ENCODE data around the gene CARMIL1.
"Not testable (repeated sequence)": the region's sequence is repeated elsewhere in the genome, so short reads cannot be mapped to it uniquely, and the experiment has no call there.

CARMIL1 gene

DNA sequence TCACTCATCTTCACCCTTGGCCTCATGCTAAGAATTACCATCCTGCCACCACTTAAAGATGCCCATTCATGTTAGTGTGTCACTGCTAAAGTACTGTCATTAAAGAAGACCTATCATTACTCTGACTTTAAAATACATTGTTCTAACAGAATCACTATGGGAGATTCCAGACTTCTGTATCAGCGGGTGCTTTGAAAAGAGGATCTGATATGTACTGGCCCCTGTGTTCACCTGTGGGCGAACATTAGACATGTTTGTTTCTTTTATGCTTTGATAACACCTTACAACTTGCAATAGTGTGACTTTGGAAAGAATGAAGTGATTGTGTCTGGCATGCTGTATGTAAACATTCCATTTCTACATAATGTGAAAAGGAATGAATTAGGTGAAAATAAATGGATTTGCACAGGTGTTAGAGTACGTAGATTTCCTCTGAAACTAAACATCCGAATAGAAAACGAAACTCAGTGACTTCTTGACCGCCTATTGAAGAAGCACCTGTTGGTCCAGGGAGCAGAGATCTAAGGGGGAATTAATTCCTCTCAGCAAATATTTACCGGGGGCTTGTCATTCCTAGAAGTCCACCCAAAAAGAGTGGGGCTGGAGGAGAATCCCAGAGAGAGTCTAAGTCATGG is 132.3 kb downstream of the CARMIL1 start:
- no peak for DNase-seq (ENCODE audit: low read depth)

DNA sequence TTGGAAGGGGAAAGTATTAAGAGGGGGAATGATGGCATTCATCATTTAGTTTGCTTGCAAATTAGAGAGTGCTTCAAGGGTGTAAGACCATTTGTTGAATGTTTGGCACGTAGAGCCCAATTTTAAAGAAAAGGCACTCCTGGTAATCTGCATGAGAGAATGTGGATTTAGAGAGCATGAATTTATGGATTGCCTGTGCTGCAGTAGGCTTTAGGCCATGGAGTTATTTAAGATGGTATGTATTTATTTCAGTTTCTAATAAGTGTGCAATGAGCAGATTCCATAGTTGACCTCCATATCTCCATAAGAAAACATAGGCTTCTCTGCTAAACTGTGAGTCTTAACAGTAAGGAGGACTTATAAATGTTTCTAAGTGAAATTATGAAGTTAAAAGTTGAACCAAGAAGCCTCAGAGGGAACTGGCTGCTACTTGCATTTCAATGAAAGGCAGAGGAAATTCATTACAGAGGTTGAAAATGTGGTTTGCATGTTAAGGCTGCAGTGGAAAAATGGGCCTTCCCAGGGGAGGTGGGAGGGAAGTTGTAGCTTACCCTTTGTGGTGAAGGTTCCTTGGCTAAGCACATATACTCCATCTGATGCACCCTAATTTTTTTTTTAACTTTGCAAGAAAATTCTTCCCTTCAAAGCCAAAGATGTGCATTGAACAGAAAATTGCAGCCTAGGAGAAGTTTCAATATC is 134.2 kb downstream of the CARMIL1 start:
- DNase-seq (ENCODE audit: low read depth) = no peak

DNA sequence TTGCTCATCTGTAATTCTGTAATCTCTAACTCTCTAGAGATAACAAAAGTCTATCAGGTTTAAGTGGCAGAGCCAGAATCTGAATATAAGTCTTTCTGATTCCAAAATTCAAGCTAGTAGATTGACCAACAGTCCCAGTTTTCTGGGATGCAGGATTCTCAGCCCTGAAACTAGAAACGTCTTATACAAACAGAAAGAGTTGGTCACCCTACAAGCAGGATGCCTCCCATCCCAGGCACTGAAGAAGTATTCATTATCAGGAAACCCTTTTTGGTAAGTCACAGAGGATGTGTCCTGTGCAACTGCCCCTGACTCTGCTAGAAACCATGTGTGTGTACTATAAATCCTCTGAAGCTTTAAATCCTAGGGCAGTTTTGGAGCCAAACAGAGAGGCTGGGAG is 135.0 kb downstream of the CARMIL1 start:
- no peak for DNase-seq (ENCODE audit: low read depth)

DNA sequence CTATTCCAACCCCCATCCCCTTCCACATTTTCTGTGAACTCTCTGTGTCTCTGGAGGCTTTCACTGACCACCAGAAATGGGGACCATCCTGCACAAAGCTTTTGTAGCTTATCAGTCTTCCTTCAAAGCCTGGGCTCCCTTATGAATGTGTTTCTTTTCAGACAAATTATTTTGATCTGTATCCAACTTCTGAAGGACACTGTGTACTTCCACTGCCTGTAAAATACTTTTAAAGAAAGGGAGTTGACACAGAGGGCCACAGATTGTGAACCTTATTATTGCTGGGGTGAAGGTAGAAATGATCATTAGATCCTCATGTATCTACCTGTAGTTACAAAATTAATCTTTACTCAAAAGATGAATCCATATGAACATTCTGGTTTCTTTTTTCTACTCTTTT is 135.6 kb downstream of the CARMIL1 start:
- no peak for DNase-seq (ENCODE audit: low read depth)

DNA sequence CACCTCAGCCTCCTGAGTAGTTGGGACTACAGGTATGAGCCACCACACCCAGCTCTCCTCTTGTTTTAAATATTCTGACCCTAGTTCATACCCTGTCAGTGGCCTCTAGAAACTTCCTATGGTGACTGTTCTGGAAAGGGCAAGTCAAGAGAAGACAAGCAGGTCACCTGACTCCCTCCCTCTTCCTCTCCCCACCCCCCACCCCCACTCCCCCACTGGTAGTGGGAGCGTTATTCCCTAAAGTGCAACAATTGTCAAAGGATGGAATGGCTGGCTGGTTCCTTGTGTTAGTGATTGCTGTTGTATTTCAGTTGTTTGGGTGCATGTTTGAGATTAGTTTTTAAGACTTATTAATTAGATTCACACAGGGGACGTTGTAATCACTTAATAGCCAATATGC is 136.1 kb downstream of the CARMIL1 start:
- DNase-seq (ENCODE audit: low read depth) = no peak

DNA sequence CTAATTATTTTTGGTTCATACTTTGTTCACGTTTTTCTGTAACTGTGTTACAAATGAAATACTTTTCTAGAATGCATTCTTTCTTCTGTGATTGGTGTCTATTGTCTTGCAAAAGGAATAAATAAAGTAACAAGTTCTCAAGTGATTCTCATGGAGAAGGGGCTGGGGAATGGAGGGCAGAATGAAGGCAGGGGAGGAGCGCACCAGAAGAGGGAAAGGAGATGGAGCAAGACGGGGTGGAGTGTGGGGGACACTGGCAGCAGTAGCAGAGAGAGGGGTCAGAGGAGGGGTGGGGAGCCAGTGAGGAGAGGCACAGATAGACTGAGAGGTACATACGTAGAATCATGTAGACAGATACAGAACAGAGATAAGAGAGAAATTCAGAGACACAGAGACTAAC is 136.5 kb downstream of the CARMIL1 start:
- DNase-seq (ENCODE audit: low read depth) = no peak

DNA sequence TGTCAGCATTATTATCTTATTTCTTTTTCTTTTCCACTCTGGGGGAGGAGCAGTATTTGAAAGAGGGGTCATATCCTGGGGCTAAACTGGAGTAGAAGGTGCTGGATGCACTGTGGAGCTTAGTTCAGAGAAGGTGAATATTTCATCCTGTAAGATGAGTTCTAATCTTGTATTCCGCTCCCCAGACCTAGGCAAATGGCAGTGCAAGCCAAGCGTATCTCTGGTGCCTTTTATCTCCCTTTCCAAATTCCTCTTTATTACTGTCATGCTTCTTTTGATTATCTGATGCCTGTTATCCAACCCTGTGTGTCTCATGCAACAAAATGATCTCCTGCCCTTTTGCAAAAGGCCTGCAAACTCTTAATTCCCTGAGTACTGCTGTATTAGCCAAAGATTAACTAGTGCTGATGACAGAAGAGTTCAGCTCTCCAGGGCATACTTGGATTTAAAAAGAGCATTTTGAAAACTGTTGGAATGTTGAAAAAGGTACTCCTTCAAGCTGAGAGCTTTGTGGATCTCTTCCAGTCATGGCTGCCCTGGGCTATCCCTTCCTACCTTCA is 138.0 kb downstream of the CARMIL1 start:
- DNase-seq (ENCODE audit: low read depth) = no peak

DNA sequence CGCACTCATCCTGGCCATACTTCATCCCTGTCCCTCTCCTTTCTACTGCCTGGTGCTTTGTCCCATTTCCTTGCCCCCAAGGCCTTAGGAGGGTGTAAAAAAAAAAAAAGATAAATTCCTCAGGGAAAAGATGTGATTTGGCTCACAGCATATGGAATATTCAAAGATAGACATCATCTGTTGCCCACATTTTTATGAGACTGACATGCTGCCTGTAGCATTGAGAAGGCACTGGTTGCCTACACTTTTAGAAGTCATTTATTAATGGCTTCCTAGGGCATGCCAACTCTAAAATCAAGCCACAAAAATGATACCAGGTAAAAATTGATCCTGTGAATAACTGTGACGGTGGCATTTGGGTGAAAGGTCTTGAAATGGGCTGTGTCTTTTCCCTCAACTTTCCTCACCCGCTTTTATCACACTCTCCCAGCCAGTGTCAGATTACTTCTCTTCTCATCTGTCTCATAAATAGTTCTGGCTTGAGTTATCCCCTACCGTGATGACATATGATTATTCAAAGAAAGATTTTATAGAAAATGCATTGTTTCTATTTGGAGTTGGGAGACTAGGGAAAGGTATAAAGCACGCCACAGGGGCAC is 139.4 kb downstream of the CARMIL1 start:
- no peak for DNase-seq (ENCODE audit: low read depth)

DNA sequence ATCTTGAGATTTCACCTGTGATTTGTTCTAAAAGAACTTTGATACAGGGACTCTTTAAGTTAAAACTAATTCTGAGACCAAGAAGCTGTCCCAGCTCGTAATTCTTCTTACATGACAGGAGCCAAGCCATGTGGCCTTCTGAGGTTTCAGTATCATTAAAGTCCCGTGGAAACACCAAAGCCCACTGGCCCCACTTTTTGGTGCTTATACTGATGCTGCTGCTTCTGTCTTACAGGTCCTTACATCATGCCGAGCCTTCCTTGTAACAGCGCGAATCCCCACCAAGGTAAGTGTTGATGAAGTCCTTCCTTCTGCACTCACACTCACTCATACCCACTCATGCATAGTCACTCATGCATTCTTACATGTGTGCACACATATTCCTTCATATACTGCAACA is 140.7 kb downstream of the CARMIL1 start:
- DNase-seq (ENCODE audit: low read depth) = no peak

DNA sequence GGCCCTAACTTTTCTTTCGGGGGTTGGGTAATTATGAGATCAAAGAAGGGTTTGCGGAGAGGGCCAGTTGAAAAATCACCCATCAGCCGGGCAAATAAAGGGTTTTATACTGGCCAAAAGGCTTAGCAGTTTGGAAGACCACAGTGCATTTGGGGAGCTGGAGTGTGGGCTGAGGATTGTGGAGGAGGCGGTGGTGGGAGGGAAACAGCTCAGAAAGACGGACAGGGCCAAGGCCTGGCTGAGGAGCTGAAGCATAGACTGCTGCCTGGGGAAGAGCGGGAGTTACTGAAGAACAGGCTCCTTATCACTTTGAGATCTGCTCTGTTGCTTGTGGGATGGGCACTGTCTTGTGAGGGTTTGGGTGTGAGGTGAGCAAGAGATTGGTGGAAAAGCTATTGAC is 144.2 kb downstream of the CARMIL1 start:
- DNase-seq (ENCODE audit: low read depth) = no peak

DNA sequence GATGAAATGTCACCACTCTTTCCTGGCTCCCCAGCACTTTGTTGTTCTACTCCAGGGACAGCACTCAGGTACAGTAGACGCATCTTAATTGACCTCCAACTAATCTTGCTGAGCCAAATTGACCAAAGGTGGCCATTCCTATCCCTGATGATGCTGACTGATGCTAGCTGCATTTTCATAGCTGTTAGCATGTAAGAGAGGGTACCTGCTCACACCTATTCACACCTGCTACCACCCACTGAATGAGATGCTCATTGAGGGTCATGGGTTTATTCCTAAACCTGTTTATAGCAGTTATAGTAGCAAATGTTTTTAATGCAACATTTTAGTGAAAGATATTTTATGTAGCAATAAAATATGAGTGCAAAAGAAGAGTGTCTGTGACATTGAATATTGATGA is 145.1 kb downstream of the CARMIL1 start:
- no peak for DNase-seq (ENCODE audit: low read depth)

DNA sequence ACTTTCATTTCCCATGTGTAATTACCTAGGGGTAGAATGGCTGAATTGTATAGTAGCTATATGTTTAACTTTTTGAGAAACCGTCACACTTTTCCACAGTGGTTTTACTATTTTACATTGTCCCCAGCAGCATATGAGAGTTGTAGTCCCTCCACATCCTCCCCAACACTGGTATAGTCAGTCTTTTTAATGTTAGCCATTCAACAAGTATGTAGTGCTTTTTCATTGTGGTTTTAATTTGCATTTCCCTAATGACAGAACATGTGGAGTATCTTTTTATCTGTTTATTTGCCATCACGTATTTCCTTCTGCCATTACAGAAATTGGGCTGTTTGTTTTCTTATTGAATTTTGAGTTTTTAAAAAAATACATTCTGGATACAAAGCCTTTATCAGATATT is 148.4 kb downstream of the CARMIL1 start:
- no peak for DNase-seq (ENCODE audit: low read depth)

DNA sequence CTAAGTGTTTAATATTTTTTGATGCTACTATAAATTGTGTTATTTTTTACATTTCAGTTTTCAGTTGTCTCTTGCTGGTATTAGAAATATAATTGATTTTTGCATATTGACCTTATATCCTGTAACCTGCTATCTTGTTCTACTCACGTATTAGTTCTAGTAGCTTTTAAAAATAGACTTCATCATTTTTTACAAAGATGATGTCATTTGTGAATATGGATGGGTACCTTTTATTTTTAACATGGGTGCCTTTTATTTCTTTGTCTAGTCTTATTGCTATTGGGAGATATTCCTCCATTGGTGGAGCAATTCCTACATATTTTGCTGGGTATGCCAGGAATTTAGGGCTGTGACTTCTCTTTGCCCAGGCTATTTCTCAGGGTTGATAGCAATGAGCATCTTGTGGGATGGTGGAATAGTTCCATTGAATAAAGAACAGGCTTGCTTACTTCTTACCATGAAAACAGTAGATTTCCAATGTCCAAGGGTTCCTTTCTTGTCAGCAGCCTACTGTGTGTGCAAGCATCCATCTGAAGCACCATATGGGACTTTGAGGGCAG is 149.7 kb downstream of the CARMIL1 start:
- DNase-seq (ENCODE audit: low read depth) = no peak

DNA sequence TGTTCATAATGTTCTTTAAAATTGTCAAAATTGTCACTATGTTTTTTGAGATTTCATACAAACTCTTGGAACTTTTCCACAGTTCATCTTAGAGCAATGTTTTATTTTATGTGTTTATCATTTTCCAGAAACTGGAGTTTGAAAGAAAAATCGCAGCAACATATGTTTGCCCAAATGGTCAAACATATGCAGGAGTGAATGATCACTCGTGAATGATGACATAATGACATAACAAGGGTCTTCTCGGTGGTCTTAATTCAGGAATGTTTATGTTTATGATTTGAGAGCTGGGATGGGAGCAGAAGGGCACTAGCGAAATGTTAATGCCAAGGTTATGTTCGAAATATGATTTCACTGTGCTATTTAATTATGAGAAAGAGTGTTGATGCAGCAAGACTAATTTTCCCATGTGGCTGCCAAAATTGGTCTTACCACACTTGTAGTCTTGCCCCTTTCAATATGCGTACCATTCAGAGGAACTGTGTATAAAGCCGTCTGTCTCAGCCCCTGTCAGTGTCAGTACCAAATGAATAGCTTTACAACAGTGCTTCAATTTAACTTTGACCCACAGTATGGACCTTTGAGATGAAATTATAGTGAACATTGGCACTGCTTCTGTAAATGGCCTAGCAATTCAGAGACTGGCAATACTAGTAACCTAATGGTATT is 152.3 kb downstream of the CARMIL1 start:
- DNase-seq (ENCODE audit: low read depth) = no peak

DNA sequence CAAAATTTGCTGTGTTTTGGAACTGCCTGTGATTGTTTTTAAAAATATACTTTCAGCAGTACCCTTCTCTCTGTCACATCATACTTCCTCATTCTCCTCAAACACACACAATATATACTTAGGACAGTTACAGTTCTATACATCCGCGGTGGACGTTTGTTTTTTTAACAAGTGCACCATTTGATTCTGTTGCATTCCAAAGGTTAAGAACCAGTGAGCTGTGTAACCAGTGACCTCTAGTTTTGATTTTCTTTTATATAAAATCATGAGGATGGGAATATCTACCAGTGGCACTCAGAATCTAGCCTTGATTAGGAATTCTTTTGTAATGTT is 152.8 kb downstream of the CARMIL1 start:
- no peak for DNase-seq (ENCODE audit: low read depth)

DNA sequence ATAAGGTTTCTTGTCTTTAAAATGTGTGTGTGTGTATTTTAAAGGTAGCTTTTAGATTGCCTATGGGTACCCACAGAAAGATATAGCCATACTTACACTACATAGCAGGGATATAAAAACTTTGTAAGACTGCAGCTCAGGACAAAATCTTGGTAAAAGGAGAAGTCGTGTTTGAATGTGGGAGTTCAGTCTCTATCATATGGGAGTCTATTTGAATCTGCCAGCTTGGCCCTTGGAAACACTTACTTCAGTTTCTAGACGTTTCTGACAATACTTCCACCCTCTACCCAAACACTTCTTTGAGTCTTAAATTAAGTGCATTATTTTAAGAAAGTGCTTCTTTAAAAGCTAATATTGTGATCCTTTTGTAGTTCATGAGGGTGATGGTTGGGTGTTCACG is 155.7 kb downstream of the CARMIL1 start:
- no peak for DNase-seq (ENCODE audit: low read depth)

DNA sequence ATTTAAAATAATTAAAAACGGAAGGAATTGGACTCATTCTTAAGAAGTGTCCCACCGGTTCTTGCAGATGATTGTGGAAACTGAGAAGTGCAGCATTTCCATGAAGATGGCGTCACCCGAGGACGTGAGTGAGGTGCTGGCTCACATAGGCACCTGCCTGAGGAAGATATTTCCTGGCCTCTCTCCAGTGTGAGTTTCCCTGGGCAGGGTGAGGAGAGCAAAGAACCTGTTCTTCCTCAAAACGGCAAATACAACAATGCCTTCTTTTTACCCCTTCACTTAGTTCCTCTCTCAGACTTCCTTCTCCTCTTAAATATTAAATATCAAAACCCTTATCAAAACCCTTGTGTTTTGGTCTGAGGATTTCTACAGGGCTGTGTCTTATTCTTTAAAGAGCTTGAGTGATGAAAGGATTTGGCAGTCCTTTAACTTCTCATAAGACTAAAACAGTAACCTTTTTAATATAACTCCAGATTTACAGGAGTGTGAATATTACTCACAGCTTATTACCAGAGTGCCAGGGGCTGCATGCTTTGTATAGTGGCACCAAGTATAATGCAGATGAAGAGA is 156.3 kb downstream of the CARMIL1 start:
- no peak for DNase-seq (ENCODE audit: low read depth)

DNA sequence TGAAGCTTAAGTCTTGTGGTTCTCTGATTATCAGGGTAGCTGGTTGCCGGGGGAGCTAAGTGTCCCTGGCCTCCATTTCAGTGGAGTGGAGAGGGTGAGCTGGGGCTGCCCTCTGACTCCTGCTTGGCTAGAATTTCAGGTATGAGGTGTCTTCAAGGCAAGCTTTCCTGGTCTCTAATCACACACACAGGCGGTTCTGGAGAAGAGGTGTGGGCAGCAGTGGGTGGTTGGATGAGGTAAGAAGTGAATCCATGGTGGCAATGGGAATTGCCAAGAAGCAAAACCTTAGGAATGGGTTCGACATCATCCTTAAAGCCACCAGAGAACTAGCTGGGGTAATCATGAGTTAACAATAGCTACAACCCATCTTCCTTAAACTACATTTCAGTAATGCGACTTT is 157.6 kb downstream of the CARMIL1 start:
- DNase-seq (ENCODE audit: low read depth) = no peak

DNA sequence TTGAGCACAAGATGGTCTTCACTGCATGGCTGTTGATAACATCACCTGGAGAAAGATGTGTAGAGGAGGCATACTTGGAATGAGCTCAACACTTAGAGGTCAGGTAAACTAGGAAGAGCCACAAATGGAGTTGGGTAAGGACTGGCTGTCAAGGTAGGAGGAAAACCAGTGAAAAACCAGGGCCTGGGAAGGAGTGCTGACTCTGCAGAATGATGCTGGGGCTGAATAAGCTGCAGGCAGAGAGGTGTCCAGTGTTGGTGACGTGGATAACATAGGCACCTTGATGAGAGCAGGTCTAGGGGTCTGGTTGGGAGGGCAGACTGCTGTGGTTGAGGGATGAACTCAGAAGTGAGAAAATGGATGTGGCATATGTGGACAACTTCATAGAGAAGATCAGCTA is 160.2 kb downstream of the CARMIL1 start:
- DNase-seq (ENCODE audit: low read depth) = no peak

DNA sequence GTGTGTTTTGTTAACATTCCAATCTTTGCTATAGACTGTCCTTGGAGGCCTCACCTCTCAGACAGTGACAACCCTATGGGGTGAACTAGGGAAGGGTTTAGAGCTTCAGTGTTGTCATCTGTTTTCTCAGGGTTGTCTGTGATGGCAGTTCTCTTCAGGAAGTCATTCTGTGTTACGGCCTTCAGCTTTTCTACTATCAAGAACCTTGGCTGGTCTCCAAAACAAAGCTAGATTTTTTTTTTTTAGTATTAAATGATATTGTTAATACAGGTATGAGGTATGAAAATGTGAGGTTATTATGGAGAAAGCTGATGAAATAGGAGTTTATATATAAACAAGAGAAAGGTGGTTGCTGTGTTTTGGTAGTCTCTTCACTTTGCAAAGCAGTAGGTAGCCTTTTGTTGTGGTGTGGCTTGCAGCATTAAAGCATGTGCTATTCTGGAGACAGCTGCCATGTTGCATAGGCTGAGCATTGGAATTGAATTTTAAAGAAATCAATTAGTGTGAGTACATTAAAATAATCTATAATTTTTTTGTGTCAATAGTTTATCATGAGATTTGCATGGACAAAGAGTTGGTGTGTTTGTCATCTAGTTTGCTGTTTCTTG is 162.6 kb downstream of the CARMIL1 start:
- DNase-seq (ENCODE audit: low read depth) = no peak

DNA sequence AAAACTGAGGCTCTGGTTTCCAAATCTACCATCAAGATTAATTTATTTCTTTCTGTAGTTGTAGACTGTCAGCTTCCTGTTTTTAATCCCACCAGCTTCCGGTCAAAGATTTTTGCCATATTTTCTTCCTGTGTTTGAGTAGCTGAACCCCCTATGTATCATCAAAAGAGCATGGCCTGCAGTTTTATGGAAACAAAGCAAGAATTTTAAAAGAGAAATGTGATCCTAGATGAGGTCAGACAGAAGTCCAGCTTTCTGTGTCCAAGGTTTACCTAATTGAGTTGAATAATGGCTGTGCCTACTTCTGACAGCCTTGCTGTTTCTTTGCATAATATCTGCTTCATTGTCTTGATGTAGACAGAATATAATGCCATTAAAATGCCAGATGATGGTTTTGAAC is 163.7 kb downstream of the CARMIL1 start:
- DNase-seq (ENCODE audit: low read depth) = no peak

DNA sequence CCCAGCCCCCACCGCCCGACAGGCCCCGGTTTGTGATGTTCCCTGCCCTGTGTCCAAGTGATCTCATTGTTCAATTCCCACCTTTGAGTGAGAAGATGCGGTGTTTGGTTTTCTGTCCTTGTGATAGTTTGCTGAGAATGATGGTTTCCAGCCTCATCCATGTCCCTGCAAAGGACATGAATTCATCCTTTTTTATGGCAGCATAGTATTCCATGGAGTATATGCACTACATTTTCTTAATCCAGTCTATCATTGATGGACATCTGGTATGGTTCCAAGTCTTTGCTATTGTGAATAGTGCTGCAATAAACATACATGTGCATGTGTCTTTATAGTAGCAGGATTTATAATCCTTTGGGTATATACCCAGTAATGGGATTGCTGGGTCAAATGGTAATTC is 165.3 kb downstream of the CARMIL1 start:
- not testable (repeated sequence) for DNase-seq (ENCODE audit: low read depth)
